HCT116 (cell line): ENCODE results near the gene F2RL3. TPM values are rescaled to one million over a fixed set of nuclear protein-coding genes. Genes with fewer than 3 reads are reported as not detected.

Experiments
- ATAC-seq: fragments of 200-7000 bp; cut with Tn5 transposase; 2 replicates; pipeline ENCODE4 v1.9.1; 2020; ENCODE audit warnings: mild to moderate bottlenecking, moderate library complexity
- BruUV-seq: library from RNA; stranded (reverse); fragments of 400-500 nt; replicated peaks from 2 replicates; lab custom pipeline; 2021; lab: Mats Ljungman, UMichigan
- CTCF ChIA-PET: fragments of 300-600 bp; sonication (Branson Sonifier 250); formaldehyde crosslinking; loops from one replicate; lab custom pipeline; 2021; ENCODE audit warnings: antibody characterized with exemption; lab: Charles Lee
- POLR2A ChIA-PET: fragments of 300-600, 350-600 bp; sonication (Branson Sonifier 250); formaldehyde crosslinking; loops from one replicate; lab custom pipeline; 2021; ENCODE audit warnings: antibody characterized with exemption; lab: Charles Lee
- RAD21 ChIA-PET, 2 experiments: fragments of 300-600 bp; sonication (Branson Sonifier 250); formaldehyde crosslinking; loops; one replicate each; lab custom pipeline; 2023; ENCODE audit warnings: low total read pairs in 2 of 2; ENCODE audit not compliant: uncharacterized antibody in 2 of 2, unreplicated experiment in 2 of 2, low non-redundant PET in 1 of 2; lab: Charles Lee
- DNase-seq: peaks from one replicate; pipeline ENCODE4 v3.0.0-alpha.2; 2010; ENCODE audit warnings: low read depth, low spot score
- H2AFZ ChIP-seq: fragments of 200-600 bp; shearing (Covaris generic), sonication (generic); 2 replicates; pipeline ENCODE4 v1.6.1; 2017; ENCODE audit warnings: low read depth, mixed run types, mixed read lengths, antibody characterized with exemption, low read length; ENCODE audit not compliant: poor library complexity, severe bottlenecking
- H3K27ac ChIP-seq: 2 replicates; pipeline ENCODE4 v1.5.1; 2012; ENCODE audit warnings: low read depth, low read length
- H3K27me3 ChIP-seq: fragments of 200-600 bp; sonication (generic); 2 replicates; pipeline ENCODE4 v1.6.1; 2016; ENCODE audit warnings: mixed run types, low read length, mixed read lengths; ENCODE audit not compliant: insufficient read depth
- H3K36me3 ChIP-seq, 2 experiments: fragments of 200-500 bp in 1 of 2; fragments of 200-600 bp in 1 of 2; sonication (Bioruptor generic) in 1 of 2; sonication (generic) in 1 of 2; 2 replicates each; pipeline versions ENCODE4 v1.5.1 to v1.6.1; 2014 to 2016; ENCODE audit warnings: low read length in 2 of 2, inconsistent platforms in 1 of 2, mixed read lengths in 1 of 2, mixed run types in 1 of 2; ENCODE audit not compliant: insufficient read depth in 2 of 2, control insufficient read depth in 1 of 2
- H3K4me1 ChIP-seq, 2 experiments: fragments of 200-600 bp in 1 of 2; sonication (generic) in 1 of 2; 2 replicates each; pipeline versions ENCODE4 v1.5.1 to v1.6.1; 2012 to 2017; ENCODE audit warnings: low read length in 2 of 2, inconsistent platforms in 1 of 2, mild to moderate bottlenecking in 1 of 2, mixed read lengths in 1 of 2, mixed run types in 1 of 2, moderate library complexity in 1 of 2; ENCODE audit not compliant: insufficient read depth in 2 of 2, control insufficient read depth in 1 of 2
- H3K4me2 ChIP-seq: fragments of 200-600 bp; sonication (generic); 2 replicates; pipeline ENCODE4 v1.6.1; 2017; ENCODE audit warnings: mixed run types, low read length, mixed read lengths
- H3K4me3 ChIP-seq, 2 experiments: fragments of 200-600 bp in 1 of 2; sonication (generic) in 1 of 2; replicated peaks in 1 of 2; 2 replicates each; pipeline ENCODE4 v1.5.1; 2011 to 2016; ENCODE audit warnings: low read length in 2 of 2, control low read depth in 1 of 2, low read depth in 1 of 2, mild to moderate bottlenecking in 1 of 2, mixed read lengths in 1 of 2, mixed run types in 1 of 2
- H3K79me2 ChIP-seq: fragments of 200-600 bp; sonication (generic); 2 replicates; pipeline ENCODE4 v1.6.1; 2017; ENCODE audit warnings: mild to moderate bottlenecking, mixed run types, low read length, moderate library complexity, mixed read lengths; ENCODE audit not compliant: insufficient read depth
- H3K9ac ChIP-seq: fragments of 200-600 bp; sonication (generic); 2 replicates; pipeline ENCODE4 v1.6.1; 2016; ENCODE audit warnings: low read length, mixed read lengths
- H3K9me2 ChIP-seq: fragments of 200-600 bp; sonication (generic), shearing (Covaris generic); 2 replicates; pipeline ENCODE4 v1.6.1; 2017; ENCODE audit warnings: mixed run types, mild to moderate bottlenecking, moderate library complexity; ENCODE audit not compliant: insufficient read depth
- H3K9me3 ChIP-seq, 2 experiments: fragments of 200-500 bp in 1 of 2; fragments of 200-600 bp in 1 of 2; sonication (Bioruptor generic) in 1 of 2; sonication (generic) in 1 of 2; 2 replicates each; pipeline ENCODE4 v1.6.1; 2014 to 2017; ENCODE audit warnings: low read length in 2 of 2, mixed read lengths in 2 of 2, inconsistent platforms in 1 of 2, low read depth in 1 of 2, mild to moderate bottlenecking in 1 of 2, mixed run types in 1 of 2, moderate library complexity in 1 of 2; ENCODE audit not compliant: control insufficient read depth in 1 of 2, insufficient read depth in 1 of 2
- H4K20me1 ChIP-seq: fragments of 200-600 bp; sonication (generic), shearing (Covaris generic); 2 replicates; pipeline ENCODE4 v1.6.1; 2017; ENCODE audit warnings: mixed run types, mild to moderate bottlenecking, moderate library complexity; ENCODE audit not compliant: insufficient read depth
- CBX3 ChIP-seq: IDR thresholded peaks from 2 replicates; pipeline ENCODE4 v1.6.1; 2012; ENCODE audit warnings: low read depth
- CEBPB ChIP-seq: IDR thresholded peaks from 2 replicates; pipeline ENCODE4 v1.6.1; 2012; ENCODE audit warnings: low read depth
- ELF1 ChIP-seq: IDR thresholded peaks from 2 replicates; pipeline ENCODE4 v1.6.1; 2012; ENCODE audit warnings: low read depth, borderline replicate concordance
- EZH2 ChIP-seq: fragments of 200-600 bp; sonication (generic); IDR thresholded peaks from 2 replicates; pipeline ENCODE4 v1.6.1; 2017; ENCODE audit warnings: antibody characterized with exemption, mixed run types
- EZH2phosphoT487 ChIP-seq: fragments of 200-600 bp; IDR thresholded peaks from 2 replicates; pipeline ENCODE4 v1.6.1; 2018; ENCODE audit warnings: antibody characterized with exemption, borderline replicate concordance
- FOSL1 ChIP-seq: IDR thresholded peaks from 2 replicates; pipeline ENCODE4 v1.6.1; 2012; ENCODE audit warnings: low read depth
- JUND ChIP-seq: IDR thresholded peaks from 2 replicates; pipeline ENCODE4 v1.6.1; 2012
- POLR2A ChIP-seq: IDR thresholded peaks from 2 replicates; pipeline ENCODE4 v1.7.0; 2011; ENCODE audit warnings: borderline replicate concordance; ENCODE audit not compliant: insufficient read depth, insufficient read length; ENCODE audit errors: extremely low read depth
- SIN3A ChIP-seq: IDR thresholded peaks from 2 replicates; pipeline ENCODE4 v1.6.1; 2012; ENCODE audit warnings: low read depth
- SP1 ChIP-seq: IDR thresholded peaks from 2 replicates; pipeline ENCODE4 v1.6.1; 2012; ENCODE audit warnings: low read depth
- SRF ChIP-seq: IDR thresholded peaks from 2 replicates; pipeline ENCODE4 v1.6.1; 2012; ENCODE audit warnings: low read depth
- YY1 ChIP-seq: IDR thresholded peaks from 2 replicates; pipeline ENCODE4 v1.6.1; 2011; ENCODE audit warnings: low read length, low read depth, moderate library complexity, mild to moderate bottlenecking; ENCODE audit not compliant: insufficient replicate concordance; ENCODE audit errors: extremely low read depth
- ZFX ChIP-seq: fragments of 450-650 bp; IDR thresholded peaks from 2 replicates; pipeline ENCODE4 v1.6.1; 2017
- ZNF274 ChIP-seq: fragments of 200-500 bp; sonication (Bioruptor generic); IDR thresholded peaks from 2 replicates; pipeline ENCODE4 v1.6.1; 2014; ENCODE audit warnings: mild to moderate bottlenecking, low read depth, low read length, inconsistent platforms
- intact Hi-C: fragments of 100-400 bp; cut with micrococcal nuclease; formaldehyde crosslinking; loops from 2 replicates; pipeline ENCODE4 v1.10.0; 2022
- total RNA-seq: library from RNA; stranded (reverse); gene quantifications from one replicate; pipeline ENCODE4 v1.2.1, GENCODE V29; 2021; ENCODE audit not compliant: unreplicated experiment
- TF ChIP-seq, protein P1 (sequence below): IDR thresholded peaks from 2 replicates; pipeline ENCODE4 v1.6.1; 2011; ENCODE audit warnings: mild to moderate bottlenecking, low read length, moderate library complexity; ENCODE audit not compliant: insufficient replicate concordance; ENCODE audit errors: extremely low read depth
- TF ChIP-seq, protein P2 (sequence below): IDR thresholded peaks from 2 replicates; pipeline ENCODE4 v1.6.1; 2012; ENCODE audit warnings: low read depth
- TF ChIP-seq, protein P3 (sequence below): IDR thresholded peaks from 2 replicates; pipeline ENCODE4 v1.6.1; 2012

The F2RL3 gene
- total RNA-seq, 1 experiment from 2014 or later, result 0.10 TPM

DNA sequence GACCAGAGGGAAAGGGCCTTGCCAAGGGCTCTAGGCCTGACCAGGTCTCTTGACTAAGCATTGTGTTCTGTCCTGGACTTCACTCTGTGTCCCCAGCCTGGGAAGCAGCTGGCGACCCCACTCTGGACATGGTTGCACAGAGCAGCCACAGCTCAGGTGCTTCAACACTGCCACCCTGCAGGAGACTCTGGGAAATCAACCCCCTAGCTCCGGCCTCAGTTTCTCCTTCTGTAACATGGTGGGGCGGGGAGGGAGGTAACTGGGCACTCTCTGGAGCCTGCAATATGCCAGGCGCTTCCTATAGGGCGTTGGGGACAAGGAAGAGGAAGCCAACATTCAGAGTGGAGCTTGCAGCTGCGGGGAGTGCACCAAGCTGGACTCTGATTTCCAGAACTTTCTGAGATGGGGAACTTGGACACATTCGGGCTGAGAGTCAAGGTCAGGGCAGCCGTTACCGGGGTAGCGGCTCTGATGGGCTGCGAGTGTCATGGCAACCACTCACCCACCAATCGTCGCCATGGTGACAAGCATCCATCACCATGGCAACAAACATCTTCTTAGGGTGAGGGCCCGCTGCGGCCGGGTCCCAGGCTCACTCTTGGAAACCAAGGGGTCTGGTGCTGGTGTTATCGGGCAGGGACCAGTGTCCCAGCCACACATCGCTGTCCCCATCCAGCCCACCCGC is 12.8 kb downstream of the F2RL3 start:
- CTCF ChIA-PET, result interaction anchor here (0.9 kb wide), 1 partner anchor 151 kb away, joined by 3 read pairs; no protein-coding TSS in a partner anchor
- Histone ChIP-seq H4K20me1 (no peaks in the 10 kb centered on the region), H3K4me1 (peaks cover under 1 to 5% of the 10 kb centered on the region in 2 experiments; a peak in 2 of 4 replicates), H3K9ac (no peak overlapping the region), H2AFZ (no peak overlapping the region), H3K27me3 (no peaks in the 10 kb centered on the region), H3K27ac (no peak overlapping the region), H3K4me2 (no peak overlapping the region), H3K79me2 (no peaks in the 10 kb centered on the region), H3K36me3 (no peaks in the 10 kb centered on the region), H3K9me2 (no peaks in the 10 kb centered on the region), H3K4me3 (no peak overlapping the region), H3K9me3 (no peaks in the 10 kb centered on the region)
- POLR2A ChIA-PET, result interaction anchor here (0.5 kb wide), 1 partner anchor 17 kb away, joined by 7 read pairs; no protein-coding TSS in a partner anchor
- RAD21 ChIA-PET, result no interaction called here
- no peak for TF ChIP-seq EZH2phosphoT487
- TF ChIP-seq, protein P1, sequence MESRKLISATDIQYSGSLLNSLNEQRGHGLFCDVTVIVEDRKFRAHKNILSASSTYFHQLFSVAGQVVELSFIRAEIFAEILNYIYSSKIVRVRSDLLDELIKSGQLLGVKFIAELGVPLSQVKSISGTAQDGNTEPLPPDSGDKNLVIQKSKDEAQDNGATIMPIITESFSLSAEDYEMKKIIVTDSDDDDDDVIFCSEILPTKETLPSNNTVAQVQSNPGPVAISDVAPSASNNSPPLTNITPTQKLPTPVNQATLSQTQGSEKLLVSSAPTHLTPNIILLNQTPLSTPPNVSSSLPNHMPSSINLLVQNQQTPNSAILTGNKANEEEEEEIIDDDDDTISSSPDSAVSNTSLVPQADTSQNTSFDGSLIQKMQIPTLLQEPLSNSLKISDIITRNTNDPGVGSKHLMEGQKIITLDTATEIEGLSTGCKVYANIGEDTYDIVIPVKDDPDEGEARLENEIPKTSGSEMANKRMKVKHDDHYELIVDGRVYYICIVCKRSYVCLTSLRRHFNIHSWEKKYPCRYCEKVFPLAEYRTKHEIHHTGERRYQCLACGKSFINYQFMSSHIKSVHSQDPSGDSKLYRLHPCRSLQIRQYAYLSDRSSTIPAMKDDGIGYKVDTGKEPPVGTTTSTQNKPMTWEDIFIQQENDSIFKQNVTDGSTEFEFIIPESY, result no peak
- TF ChIP-seq SRF, result no peak
- TF ChIP-seq ZNF274, result no peak
- TF ChIP-seq EZH2, result no peak
- TF ChIP-seq ZFX, result no peak
- TF ChIP-seq JUND, result no peak
- TF ChIP-seq, protein P2, sequence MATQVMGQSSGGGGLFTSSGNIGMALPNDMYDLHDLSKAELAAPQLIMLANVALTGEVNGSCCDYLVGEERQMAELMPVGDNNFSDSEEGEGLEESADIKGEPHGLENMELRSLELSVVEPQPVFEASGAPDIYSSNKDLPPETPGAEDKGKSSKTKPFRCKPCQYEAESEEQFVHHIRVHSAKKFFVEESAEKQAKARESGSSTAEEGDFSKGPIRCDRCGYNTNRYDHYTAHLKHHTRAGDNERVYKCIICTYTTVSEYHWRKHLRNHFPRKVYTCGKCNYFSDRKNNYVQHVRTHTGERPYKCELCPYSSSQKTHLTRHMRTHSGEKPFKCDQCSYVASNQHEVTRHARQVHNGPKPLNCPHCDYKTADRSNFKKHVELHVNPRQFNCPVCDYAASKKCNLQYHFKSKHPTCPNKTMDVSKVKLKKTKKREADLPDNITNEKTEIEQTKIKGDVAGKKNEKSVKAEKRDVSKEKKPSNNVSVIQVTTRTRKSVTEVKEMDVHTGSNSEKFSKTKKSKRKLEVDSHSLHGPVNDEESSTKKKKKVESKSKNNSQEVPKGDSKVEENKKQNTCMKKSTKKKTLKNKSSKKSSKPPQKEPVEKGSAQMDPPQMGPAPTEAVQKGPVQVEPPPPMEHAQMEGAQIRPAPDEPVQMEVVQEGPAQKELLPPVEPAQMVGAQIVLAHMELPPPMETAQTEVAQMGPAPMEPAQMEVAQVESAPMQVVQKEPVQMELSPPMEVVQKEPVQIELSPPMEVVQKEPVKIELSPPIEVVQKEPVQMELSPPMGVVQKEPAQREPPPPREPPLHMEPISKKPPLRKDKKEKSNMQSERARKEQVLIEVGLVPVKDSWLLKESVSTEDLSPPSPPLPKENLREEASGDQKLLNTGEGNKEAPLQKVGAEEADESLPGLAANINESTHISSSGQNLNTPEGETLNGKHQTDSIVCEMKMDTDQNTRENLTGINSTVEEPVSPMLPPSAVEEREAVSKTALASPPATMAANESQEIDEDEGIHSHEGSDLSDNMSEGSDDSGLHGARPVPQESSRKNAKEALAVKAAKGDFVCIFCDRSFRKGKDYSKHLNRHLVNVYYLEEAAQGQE, result no peak
- no peak for TF ChIP-seq FOSL1
- TF ChIP-seq CBX3, result no peak
- TF ChIP-seq POLR2A, result no peak
- TF ChIP-seq ELF1, result no peak
- TF ChIP-seq SIN3A, result no peak
- no peak for TF ChIP-seq CEBPB
- TF ChIP-seq, protein P3, sequence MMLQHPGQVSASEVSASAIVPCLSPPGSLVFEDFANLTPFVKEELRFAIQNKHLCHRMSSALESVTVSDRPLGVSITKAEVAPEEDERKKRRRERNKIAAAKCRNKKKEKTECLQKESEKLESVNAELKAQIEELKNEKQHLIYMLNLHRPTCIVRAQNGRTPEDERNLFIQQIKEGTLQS, result no peak
- no peak for TF ChIP-seq YY1
- no peak for TF ChIP-seq SP1
- intact Hi-C loops, result no loop called here
- no peak for DNase-seq
- no peak for ATAC-seq
- no TSS peak for BruUV-seq
